NCI-H526 (cell line): ENCODE measurements around the gene LDLRAD3.
"Not testable (repeated sequence)": the region's sequence is repeated elsewhere in the genome, so short reads cannot be mapped to it uniquely, and the experiment has no call there.

Source experiments
- DNase-seq, 2 experiments: peaks; one replicate each; lab custom pipeline; 2025; lab: John Stamatoyannopoulos, UW

LDLRAD3 gene

GRCh38 chr11:35995681-35996271 is 51.9 kb downstream of the LDLRAD3 start:
- DNase-seq = no peak

DNA sequence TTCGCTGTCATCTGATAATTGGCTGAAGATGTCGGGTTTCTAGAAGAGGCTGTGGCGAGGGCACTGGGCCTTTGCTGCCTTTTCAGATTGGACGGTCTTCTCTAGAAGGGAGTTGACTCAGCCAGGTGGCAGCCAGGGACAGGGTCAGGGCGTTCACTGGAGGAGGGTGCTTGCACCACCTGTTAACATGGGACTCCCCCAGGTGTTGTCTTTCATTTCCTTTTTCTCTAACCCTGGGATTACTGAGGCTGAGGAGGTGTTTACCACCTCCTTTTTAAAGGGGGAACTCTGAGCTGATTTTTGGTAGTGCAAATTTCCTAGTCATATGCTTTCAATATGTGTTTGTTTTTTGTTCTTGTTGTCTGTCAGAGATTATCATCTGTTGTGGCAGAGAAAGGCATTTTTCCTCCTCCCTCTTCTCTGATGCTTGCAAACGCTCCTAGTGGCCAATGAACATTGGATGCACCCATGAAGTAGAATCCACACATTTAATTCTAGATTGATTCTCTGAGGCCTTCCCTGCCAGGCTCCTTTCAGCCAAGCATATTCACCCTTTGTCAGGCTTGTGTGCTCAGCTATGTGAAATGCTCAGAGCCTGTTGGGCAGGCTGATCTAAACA is 54.1 kb downstream of the LDLRAD3 start:
- DNase-seq = no peak

DNA sequence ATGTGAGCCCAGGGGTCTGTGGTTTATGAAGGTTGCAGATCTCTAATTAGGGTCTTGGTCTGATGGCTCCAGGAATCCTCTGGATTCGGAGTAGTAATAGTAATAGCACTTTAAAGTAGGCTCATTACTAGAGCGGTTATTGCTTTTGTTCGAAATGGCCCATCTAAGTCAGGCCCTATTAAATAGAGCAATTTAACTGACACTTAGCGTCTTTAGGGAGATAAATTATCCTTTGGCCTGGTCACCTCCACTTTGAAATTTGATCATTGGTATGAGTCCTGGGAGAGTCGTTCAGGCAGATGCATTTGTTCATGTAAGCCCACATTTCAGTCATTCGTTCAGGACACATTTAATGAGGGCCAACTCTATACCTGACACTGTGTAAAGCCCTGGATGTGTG is 54.8 kb downstream of the LDLRAD3 start:
- DNase-seq = no peak

DNA sequence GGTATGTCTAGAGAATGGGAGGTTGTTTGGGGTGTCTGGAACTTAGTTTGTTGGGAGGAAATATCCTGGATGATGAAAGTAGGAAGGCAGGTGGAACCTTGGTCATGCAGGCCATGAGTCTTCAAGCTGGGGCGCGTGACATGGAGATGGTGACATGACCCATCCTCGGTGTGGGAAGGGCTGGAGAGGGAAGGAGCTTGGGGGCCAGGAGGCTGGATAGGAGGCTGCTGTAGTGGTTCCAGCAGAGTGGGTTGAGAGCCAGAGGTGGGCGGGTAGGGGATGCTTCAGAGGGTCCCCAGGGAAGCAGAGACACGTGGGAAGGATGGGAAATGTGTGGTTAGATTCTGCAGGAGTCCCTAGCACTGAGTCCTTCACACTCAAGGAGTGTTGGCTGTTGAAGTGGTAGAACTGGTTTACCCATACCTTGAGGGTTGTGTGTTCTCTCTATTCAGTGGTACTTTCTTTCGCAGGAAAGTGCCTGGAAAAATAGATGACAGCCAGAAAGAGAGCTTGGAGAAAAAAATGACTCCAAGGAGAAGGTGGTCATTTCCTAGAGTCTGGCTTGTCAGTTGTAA is 56.8 kb downstream of the LDLRAD3 start:
- DNase-seq = no peak

- DNase-seq = no peak
These were observed 58.3 kb downstream of the LDLRAD3 start for GRCh38 chr11:36002196-36002595.

DNA sequence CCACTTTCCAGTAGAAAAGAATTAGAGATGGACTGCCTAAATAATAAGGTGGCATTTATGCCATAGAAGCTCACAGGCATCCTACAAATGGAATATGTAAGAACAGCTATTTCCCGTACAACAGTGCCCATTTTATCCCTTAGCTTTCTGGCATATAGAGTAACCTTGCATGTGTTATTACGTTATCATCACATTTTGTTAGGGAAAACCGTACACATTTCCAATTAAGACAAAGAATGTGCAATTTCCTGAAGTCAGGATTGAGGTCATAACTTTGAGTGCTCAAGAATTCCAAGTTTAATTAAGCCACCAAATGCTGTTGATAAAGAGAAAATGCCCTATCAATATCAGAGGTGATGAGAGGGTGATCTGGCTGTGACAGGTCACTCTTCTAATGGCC is 58.9 kb downstream of the LDLRAD3 start:
- no peak for DNase-seq

- no peak for DNase-seq
These were observed 62.7 kb downstream of the LDLRAD3 start for GRCh38 chr11:36006556-36006955.

GRCh38 chr11:36007127-36007655 is 63.3 kb downstream of the LDLRAD3 start:
- DNase-seq = peak; percentile 21 to 51

GRCh38 chr11:36008584-36008983 is 64.7 kb downstream of the LDLRAD3 start:
- DNase-seq = no peak

GRCh38 chr11:36009473-36009872 is 65.6 kb downstream of the LDLRAD3 start:
- DNase-seq = peak; percentile 52 to 81

DNA sequence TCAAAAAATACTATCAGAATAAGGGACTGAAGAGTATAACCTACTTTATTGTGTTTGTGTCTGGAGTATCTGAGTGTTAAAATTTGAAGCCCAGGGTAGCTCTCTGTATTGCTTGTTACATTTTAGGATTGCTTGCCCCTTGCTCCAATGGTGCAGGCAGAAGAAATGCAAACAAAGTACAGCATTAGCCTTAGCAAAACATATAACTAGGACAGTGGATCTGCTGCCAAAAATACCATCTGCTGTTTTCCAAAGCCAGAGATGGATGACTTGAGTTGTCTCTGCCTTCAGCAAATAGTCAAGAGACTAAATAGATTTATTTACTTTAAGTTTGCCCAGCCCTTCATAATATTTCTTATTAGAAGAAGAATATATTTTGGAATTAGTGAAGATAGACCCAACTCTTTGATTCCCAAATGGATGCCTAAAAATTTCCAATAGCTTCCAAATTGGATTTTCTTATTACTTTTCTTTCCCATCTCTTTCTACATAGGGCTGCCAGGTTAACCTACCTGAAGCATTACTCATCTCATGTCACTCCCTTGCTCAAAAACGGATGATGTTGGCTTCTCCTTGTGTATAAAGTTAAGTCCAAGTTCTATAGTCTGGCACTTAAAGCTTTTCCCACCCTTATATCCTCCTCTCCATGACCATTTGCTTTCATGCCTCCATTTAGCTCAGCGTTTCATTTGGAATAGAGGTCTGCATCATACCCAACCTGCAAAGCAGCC is 66.3 kb downstream of the LDLRAD3 start:
- no peak for DNase-seq

GRCh38 chr11:36011574-36011973 is 67.7 kb downstream of the LDLRAD3 start:
- DNase-seq = no peak

DNA sequence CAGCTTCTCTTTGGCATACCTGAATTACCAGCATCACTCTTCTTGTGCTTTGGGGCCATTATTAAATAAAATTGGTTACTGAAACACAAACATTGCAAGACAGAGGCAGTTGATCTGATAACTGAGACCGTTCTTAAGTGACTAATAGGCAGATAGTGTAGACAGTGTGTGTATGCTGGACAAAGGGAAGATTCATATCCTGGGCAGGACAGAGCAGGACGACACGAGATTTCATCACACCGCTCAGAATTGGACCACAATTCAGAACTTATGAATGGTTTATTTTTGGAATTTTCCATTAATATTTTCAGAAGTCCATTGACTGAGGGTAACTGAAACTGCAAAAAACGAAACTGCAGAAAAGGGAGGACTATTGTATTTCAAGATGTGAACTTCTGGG is 68.6 kb downstream of the LDLRAD3 start:
- DNase-seq = no peak

DNA sequence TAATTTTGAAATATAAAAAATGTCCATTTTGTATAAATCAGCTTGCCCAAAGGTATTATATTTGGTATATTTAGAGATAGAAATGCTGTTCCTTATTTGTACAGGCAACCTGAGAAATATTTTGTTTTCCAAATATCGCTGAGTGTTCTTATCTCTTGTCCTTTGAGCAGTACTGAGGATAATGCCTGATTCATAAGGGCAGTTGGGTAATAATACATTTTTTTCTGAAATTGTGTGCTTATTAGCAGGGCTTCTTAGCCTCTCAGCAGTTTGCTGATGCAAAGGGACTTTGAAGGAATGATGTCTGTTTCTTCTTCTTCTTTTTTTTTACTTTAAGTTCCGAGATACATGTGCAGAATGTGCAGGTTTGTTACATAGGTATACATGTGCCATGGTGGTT is 69.1 kb downstream of the LDLRAD3 start:
- DNase-seq = no peak

DNA sequence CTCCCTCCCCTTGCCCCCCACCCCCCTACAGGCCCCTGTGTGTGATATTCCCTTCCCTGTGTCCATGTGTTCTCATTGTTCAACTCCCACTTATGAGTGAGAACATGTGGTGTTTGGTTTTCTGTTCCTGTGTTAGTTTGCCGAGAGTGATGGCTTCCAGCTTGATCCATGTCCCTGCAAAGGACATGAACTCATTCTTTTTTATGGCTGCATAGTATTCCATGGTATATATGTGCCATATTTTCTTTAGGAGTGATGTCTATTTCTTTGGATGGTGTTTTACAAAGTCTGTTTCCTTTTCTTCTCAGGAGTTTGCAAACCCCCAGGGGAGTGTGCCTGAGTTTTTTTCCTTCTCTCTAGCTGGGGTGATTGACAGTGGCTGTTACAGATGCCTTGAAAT is 69.6 kb downstream of the LDLRAD3 start:
- DNase-seq = not testable (repeated sequence)

GRCh38 chr11:36013950-36014897 is 70.4 kb downstream of the LDLRAD3 start:
- no peak for DNase-seq

- DNase-seq = no peak
These were observed 71.2 kb downstream of the LDLRAD3 start for GRCh38 chr11:36014898-36015665.

DNA sequence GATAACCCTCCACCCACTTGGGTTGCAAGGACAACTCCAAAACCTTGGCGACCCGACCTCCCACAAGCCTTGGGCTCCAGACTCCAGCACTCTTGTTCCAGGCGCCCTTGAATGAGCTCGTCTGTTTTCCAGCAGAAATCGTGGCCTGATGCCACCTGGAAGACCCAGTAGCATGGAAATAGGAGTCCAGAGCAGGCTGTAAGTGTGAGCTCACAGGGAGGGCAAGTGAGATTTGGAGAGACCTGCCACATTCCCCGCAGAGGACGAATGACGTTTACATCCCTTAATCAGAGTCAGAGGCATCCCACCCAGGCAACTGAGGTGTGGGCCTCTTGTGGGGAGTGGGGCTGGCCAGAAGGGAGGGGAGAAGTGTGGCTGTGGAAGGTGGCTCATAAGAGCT is 71.9 kb downstream of the LDLRAD3 start:
- no peak for DNase-seq

- DNase-seq = no peak
These were observed 72.4 kb downstream of the LDLRAD3 start for GRCh38 chr11:36016263-36016662.

DNA sequence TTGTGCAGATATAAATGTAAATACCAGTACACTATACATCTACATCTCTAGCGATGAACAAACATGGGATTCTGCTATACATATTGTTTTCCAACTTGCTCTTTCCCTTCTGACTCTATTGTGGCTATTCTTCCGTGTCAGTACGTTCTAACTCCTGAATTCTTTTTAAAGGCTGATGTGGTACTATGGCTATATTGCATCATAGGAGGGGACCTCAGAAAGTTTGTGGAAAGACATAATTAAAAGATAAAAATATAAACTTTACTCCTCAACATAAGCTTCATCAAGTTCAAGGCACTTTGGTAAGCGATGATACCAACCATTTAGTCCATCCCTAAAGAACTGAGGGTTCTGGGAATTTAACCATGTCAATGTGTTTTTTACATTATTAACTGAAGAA is 72.8 kb downstream of the LDLRAD3 start:
- no peak for DNase-seq
